GM18951 (cell line): ENCODE results near the gene WDR20.
"Not testable (repeated sequence)": the region's sequence is repeated elsewhere in the genome, so short reads cannot be mapped to it uniquely, and the experiment has no call there.

ENCODE experiments used
- POLR2A ChIP-seq: IDR thresholded peaks from 4 replicates; pipeline ENCODE4 v1.6.1; 2011; ENCODE audit warnings: mild to moderate bottlenecking; ENCODE audit not compliant: insufficient read length, insufficient read depth; ENCODE audit errors: extremely low read depth
- in situ Hi-C: fragments of 300-500 bp; cut with MboI; formaldehyde crosslinking; loops from one replicate; pipeline ENCODE4 v1.12.0; 2022; ENCODE audit warnings: low sequenced_read_pairs, mixed read lengths, inconsistent platforms; ENCODE audit not compliant: unreplicated experiment

Gene WDR20

DNA sequence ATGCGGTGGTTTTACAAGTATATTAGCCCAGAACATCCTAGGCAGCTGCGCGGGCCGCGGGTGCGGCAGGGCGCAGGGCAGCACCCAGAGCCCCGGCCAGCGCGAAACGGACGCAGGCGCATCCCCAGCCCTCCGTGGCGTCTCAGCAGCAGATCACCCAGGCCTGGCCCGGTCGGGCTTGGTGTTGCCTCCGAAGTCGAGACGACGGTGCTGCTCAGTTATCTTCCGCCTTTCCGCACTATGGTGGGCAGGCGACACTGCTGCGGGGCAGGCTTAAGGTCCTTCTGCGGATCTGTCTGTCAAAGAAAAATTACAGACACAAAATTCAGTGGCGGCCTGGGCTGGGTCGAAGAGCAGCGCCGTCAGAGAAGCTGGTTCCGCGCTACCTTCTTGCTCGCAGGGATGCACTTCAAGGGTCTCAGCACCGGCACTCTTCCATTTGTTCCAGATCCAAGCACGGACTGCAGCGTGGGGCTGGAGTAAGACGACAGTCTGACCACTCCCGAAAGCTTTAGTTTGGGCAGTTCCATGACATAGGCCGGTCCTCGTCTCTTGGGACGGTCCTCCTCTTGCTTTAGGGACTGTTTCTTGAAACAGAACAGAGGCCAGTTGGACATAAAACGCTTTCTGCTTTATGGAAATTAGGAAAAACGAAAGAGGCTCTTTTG is 89.5 kb downstream of the WDR20 start:
- TF ChIP-seq POLR2A, result no peak
- in situ Hi-C loops, result no loop called here

DNA sequence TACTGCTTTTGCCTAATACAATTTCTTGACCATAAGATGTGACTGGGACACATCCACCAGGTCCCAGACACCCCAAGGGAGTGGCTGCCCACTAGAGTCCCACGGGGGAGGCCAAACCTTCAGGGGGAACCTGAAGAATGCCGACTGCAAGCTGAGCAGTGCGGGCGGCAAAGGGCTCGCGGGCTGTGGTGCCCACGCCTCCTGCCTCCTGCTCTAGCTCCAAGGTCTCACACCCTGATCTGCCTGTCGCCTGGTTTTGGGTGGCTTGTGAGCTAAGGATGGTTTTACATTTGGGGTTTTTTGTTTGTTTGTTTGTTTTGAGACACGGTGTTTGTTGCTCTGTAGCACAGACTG is 90.0 kb downstream of the WDR20 start:
- in situ Hi-C loops, result no loop called here
- no peak for TF ChIP-seq POLR2A

DNA sequence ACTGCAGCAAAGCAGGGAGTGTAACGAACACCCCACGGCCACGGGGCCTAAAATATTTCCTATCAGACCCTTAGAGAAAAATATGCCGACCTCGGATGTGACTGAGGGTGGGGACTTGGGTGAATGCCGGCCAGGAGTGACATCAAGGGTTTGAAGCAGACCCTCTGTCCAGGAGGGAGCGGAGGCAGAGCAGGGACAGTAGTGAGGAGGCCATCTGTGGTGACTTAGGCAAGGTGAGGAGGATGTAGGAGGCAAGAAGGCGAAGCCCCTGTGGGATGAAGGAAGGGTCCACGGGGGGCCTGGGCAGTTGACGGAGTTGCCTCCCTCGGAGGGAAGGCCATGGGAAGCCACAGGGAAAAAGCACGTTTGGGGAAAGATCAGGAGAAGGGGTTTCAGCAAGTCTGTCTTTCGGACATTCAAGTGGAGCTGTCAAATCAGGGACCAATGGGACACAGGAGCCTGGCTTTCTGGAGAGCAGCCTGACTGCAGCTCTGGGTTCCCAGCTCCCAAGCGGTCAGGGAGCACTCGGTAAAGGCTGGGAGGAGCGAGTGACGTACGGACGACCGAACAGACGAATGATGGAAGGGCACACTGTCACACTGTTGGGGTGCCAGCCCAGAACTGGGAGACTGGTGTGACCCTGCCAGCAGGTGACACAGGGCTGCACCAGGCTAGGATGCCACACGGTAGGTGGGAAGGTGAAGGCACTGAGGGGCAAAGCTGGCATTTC is 90.9 kb downstream of the WDR20 start:
- in situ Hi-C loops, result no loop called here
- TF ChIP-seq POLR2A, result no peak

DNA sequence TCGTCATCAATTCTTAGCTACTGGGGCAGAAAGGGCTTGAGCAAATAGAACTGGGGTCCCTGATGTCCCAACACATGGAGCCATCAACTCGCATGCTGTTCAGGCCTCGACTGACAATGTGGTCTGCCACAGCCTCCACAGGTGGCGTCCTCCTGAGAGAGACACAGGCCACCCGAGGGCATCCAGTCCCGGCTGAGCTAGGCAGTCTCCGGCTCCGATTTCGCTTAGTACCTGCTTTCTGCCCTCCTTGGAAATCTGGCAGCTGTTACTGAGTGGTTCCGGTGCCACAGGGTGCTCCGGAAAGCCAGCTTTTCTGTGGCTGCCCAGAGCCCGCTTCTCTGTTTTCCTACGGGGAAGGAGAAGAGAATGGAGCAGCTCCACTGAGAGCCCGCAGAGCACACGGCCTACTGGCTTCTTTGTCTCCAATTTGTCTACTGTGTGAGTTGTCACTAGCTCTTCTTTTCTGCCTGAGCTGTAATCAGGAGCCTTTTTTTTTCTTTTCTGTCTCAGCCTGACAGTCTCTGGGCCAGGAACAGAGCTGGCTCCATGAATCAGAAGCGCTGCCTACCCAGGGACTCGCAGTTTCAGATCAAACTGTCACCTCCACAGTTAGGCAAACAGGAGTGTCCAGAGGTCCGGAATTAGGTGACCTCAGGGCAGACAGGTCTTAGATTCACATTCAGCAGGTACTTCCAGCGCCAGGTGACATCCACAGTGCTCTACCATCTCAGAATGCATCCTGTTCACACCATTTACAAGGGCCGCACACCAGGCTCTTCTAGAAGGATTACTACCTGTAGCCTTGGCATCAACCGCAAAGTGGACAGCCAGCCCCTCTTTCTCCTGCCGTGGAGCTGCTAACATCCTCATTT is 92.0 kb downstream of the WDR20 start:
- in situ Hi-C loops, result no loop called here
- TF ChIP-seq POLR2A, result no peak

DNA sequence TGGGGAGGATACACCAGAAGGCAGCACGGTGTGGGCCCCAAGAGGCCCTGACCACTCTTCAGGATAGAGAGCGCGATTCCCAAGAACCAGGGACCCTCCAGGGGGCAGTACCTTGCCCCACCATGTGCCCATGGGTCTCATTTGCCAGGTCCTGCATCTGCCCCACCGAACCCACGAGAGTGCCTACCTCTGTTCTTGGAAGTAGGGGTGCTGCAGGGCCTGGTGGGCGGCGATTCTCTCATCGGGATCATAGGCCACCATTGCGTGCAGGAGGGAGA is 92.6 kb downstream of the WDR20 start:
- in situ Hi-C loops, result no loop called here
- TF ChIP-seq POLR2A, result no peak

DNA sequence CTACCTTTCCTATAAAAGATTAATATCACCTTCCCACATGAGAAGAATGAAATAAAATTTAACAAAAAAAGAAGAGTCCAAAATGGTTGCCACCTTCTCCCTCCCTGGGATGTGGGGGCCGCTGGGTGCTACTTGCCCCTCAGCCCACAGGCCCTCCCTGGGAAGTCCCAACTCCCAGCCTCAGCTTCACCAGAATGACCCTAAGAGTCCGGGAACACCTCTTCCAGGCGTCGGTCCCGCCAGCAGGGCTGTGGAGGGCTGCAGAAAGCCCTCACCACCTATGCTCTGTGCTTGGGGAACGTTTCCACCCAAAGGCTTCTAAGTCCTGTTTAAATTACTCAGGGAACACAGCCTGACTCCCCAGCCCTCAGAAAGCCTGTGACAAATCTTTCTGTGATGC is 93.4 kb downstream of the WDR20 start:
- in situ Hi-C loops, result no loop called here
- TF ChIP-seq POLR2A, result no peak

DNA sequence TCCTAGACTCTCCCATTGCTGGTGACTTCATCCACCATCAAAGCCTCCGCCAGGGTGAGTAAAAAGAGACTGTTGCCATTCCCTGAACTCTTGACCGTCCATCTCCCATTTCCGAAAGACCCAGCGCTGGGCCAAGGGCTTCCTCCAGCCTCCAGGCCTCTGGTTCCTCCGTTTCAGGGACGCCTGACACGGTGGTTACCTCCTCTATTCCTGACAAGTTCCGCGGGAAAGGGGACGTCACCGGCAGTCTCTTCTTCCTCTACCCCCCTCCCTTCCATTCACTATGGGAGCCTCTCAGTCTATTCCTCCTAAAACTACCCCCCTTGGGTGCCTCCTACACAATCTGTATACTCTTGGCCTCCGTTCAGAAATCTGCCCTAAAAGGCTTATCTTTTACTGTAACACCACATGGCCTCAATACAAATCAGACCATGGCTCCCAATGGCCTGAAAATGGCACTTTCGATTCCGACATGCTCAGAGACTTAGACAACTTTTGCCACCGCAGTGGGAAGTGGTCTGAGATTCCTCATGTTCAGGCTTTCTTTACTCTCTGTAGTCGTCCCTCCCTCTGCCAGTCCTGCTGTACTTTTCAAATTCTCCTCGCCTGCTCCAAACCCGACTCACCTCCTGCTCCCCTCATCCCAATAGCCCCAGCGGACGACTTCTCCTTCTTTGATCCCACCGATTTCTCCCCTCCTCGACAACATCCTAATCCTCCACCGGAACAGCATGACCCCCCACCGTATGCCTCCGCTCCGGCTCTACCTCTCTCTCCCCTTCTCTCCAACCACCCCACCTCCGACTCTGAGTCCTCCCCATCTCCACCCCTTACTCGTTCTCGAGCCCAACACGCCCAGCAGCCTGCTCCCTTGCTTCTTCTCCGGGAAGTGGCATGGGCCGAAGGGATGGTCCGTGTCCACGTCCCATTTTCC is 94.9 kb downstream of the WDR20 start:
- TF ChIP-seq POLR2A, result no peak
- in situ Hi-C loops, result no loop called here

DNA sequence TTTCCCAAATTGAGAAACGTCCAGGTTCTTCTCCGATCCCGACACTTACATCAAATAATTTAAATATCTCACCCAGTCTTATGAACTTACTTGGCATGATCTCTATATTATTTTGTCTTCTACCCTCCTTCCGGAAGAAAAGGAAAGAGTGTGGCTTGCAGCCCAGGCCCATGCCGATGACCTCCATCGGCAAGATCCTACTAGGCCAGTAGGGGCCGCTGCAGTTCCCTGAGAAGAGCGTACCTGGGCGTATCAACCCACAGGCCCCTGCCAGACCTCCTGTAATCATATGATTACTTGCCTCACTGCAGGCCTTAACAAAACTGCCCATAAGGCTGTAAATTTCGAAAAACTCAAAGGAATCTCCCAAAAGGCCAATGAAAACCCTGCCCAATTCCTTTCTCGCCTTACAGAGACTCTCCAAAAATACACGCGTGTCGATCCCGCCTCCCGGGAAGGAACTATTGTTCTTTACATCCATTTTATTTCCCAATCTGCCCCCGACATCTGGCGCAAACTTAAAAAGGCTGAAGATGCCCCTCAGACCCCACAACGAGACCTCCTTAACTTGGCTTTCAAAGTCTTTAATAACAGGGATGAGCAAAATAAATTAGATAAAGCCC is 95.7 kb downstream of the WDR20 start:
- no peak for TF ChIP-seq POLR2A
- in situ Hi-C loops, result no loop called here

DNA sequence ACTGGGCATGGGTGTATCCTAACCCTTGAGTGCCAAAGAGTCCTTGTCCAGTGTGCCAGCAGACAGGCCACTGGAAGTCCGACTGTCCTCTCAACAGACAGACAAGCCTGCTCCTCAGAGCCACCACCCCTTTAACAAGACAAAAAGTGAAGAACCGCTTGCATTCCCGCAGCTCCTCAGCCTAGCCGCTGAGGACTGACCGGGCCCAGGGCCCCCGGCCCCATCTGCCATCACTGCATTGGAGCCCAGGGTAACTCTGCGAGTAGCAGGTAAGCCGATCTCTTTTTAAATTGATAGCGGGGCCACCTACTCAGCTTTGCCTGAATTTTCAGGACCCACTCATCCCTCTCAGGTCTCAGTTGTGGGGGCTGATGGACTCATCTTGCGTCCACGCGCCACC is 96.3 kb downstream of the WDR20 start:
- no peak for TF ChIP-seq POLR2A
- in situ Hi-C loops, result no loop called here

DNA sequence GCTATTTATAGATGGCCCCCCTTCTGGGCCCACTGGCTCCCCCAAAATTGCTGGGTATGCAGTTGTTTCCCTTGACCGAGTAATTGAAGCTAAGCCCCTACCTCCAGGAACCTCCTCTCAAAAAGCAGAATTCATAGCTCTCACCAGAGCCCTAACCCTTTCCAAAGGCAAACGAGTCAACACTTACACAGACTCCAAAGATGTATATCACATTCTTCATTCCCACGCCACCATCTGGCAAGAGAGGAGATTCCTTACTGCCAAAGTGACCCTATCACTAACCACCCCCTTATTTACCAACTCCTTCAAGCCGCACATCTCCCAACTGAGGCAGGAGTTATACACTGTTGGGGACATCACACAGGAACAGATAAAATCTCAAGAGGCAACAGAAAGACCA is 98.4 kb downstream of the WDR20 start:
- in situ Hi-C loops, result no loop called here
- no peak for TF ChIP-seq POLR2A

DNA sequence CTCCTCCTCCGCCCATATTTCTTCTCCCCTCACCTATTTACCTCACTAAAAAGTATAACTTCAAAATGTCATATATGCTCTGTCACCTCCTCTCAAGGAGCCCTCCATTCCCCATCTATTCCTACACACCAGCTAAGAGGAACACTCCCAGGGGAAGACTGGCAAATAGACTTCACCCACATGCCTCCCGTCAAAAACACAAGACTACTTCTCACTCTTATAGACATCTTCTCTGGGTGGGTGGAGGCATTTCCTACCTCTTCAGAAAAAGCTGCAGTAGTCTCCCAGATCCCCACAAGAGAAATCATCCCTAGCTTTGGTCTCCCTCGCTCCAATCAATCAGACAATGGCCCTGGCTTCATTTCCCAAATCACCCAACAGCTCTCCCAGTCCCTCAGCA is 99.1 kb downstream of the WDR20 start:
- no peak for TF ChIP-seq POLR2A
- in situ Hi-C loops, result no loop called here

DNA sequence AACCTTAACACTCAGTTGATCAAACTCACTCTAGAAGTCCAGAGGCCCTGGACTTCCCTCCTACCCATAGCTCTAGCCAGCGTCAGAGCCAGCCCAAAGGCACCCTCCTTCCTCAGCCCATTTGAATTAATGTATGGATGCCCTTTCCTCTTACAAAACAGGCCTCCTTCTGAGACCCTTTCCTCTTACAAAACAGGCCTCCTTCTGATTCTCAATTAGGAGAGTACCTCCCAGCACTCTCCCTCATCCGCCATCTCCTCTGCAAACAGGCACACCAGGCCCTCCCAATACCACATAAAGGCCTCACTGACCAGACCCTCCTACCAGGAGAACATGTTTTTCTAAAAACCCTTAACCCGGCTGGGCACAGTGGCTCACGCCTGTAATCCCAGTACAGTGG is 99.5 kb downstream of the WDR20 start:
- in situ Hi-C loops, result no loop called here
- no peak for TF ChIP-seq POLR2A

DNA sequence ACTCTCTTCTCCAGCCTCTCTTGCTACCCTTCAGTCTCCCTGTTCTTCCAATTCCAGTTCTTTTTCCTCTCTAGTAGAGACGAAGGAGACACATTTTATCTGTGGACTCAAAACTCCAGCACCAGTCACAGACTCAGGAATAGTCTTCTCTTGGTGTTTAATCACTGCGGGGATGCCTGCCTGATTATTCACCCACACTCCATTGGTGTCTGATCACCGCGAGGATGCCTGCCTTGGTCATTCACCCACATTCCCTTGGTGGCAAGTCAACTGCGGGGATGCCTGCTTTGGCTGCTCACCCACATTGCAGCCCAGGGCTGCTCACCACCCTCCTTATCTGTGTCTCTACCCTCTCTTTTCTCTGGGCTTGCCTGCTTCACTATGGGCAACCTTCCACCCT is 100.8 kb downstream of the WDR20 start:
- in situ Hi-C loops, result not testable (repeated sequence)
